ENCODE measurements around the gene NUDT14.
A peak's percentile ranks its signal among the peaks of the same experiment; 100 is the strongest.

The NUDT14 gene

DNA sequence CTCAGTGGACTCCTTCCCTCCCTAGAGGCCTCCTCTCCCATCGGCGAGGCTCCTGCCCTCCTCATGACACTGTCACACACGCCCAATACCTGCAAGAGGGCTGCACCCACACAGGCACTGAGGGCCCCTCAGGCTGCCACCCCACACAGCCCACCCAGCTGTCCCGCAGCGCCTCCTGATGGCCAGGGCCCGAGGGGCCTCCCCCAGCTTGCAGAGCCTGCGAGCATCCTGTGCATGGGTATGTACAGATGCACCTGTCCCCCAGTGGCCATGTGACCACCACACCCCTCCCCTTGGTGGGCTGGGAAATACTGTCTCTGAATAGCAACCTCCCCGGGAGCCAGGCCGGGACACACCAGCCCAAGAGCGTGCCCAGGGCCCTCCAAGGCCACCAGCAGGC lies 19.0 kb upstream of the NUDT14 start:
- H3K4me1 ChIP-seq (ENCODE audit: control insufficient read depth, insufficient read depth, low read depth, low read length): peaks cover 39% of the 10 kb centered on the region
- peaks cover 25 to 73% of the 10 kb centered on the region in 2 experiments for H3K27me3 ChIP-seq (ENCODE audit: control insufficient read depth in 1 of 2, insufficient read depth in 1 of 2, low read length in 2 of 2)
- H2BK5ac ChIP-seq (ENCODE audit: low read depth, low read length, poor library complexity, severe bottlenecking): no peak overlapping the region
- no peak overlapping the region for H3K4ac ChIP-seq (ENCODE audit: low read depth in 1 of 2, low read length in 2 of 2)
- no peak overlapping the region for H3K9ac ChIP-seq (ENCODE audit: low read length)
- no peak overlapping the region for H3K14ac ChIP-seq (ENCODE audit: low read length in 2 of 2)
- 91% methylated on average over 10 of the region's 10 CpGs for WGBS
- H3K18ac ChIP-seq (ENCODE audit: low read depth in 1 of 2, low read length in 2 of 2): no peak overlapping the region
- H3K4me3 ChIP-seq (ENCODE audit: insufficient read depth in 1 of 2, low read depth in 1 of 2, low read length in 2 of 2): no peak overlapping the region
- no peak overlapping the region for H2AFZ ChIP-seq (ENCODE audit: low read depth, low read length)
- no peak overlapping the region for H3K23ac ChIP-seq (ENCODE audit: low read length in 2 of 2)
- H4K91ac ChIP-seq (ENCODE audit: low read length): no peak overlapping the region
- no peaks in the 10 kb centered on the region for H3K79me1 ChIP-seq (replicated peaks; ENCODE audit: low read length, poor library complexity, severe bottlenecking)
- H3K4me2 ChIP-seq (ENCODE audit: low read length, poor library complexity, severe bottlenecking): no peak overlapping the region
- peaks cover 0 to 4% of the 10 kb centered on the region in 2 experiments for H3K36me3 ChIP-seq (ENCODE audit: control insufficient read depth in 1 of 2, insufficient read depth in 2 of 2, low read depth in 1 of 2, low read length in 2 of 2)
- no peak overlapping the region for H2BK15ac ChIP-seq (ENCODE audit: low read depth, poor library complexity, severe bottlenecking)
- DNase-seq: no peak
- no peak overlapping the region for H4K8ac ChIP-seq (ENCODE audit: low read length)
- no peak overlapping the region for H3K27ac ChIP-seq (ENCODE audit: low read length, poor library complexity, severe bottlenecking)
- no peak overlapping the region for H2BK120ac ChIP-seq (ENCODE audit: low read depth, low read length)
- no peak overlapping the region for H2AK5ac ChIP-seq (ENCODE audit: low read length, severe bottlenecking)
- no peaks in the 10 kb centered on the region for H3K9me3 ChIP-seq (ENCODE audit: control insufficient read depth, low read length)
- no peak overlapping the region for H2BK12ac ChIP-seq (ENCODE audit: low read length in 2 of 2)

DNA sequence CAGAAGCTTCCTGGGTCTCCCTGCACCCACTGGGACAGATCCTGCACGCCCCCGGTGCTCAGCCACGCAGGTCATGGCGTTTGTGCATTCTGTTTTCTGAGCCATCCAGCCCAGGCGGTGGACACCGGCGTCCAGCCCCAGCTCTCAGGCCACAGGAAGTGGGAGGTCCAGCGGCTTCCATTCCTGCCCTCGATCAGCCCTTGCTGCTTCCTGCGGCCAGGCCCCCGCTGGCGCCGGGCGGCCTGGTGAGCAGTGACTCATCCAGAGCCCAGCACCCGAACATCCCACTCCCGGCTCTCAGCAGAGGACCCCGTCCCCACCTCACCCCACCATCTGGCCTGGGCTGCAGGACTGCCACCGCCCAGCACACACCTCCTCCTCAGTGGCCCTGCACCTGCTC lies 18.0 kb upstream of the NUDT14 start:
- Histone ChIP-seq H2BK5ac (ENCODE audit: low read depth, low read length, poor library complexity, severe bottlenecking) (no peak overlapping the region), H2BK120ac (ENCODE audit: low read depth, low read length) (no peak overlapping the region), H3K14ac (ENCODE audit: low read length in 2 of 2) (peak overlapping the region in 1 of 2 experiments; percentile 72), H2BK15ac (ENCODE audit: low read depth, poor library complexity, severe bottlenecking) (peak overlapping the region; percentile 31), H3K36me3 (ENCODE audit: control insufficient read depth in 1 of 2, insufficient read depth in 2 of 2, low read depth in 1 of 2, low read length in 2 of 2) (no peaks in the 10 kb centered on the region), H3K23ac (ENCODE audit: low read length in 2 of 2) (no peak overlapping the region), H2AK5ac (ENCODE audit: low read length, severe bottlenecking) (no peak overlapping the region), H3K27ac (ENCODE audit: low read length, poor library complexity, severe bottlenecking) (no peak overlapping the region), H3K18ac (ENCODE audit: low read depth in 1 of 2, low read length in 2 of 2) (peak overlapping the region; percentile 67 to 85), H4K8ac (ENCODE audit: low read length) (peak overlapping the region; percentile 88), H3K79me1 (replicated peaks; ENCODE audit: low read length, poor library complexity, severe bottlenecking) (no peaks in the 10 kb centered on the region), H4K91ac (ENCODE audit: low read length) (peak overlapping the region; percentile 85), H3K9me3 (ENCODE audit: control insufficient read depth, low read length) (no peaks in the 10 kb centered on the region), H2BK12ac (ENCODE audit: low read length in 2 of 2) (peak overlapping the region in 1 of 2 experiments; percentile 85), H3K4me2 (ENCODE audit: low read length, poor library complexity, severe bottlenecking) (no peak overlapping the region), H3K4me1 (ENCODE audit: control insufficient read depth, insufficient read depth, low read depth, low read length) (peaks cover 37% of the 10 kb centered on the region), H3K9ac (ENCODE audit: low read length) (no peak overlapping the region), H2AFZ (ENCODE audit: low read depth, low read length) (peak overlapping the region; percentile 39), H3K4me3 (ENCODE audit: insufficient read depth in 1 of 2, low read depth in 1 of 2, low read length in 2 of 2) (no peak overlapping the region), H3K27me3 (ENCODE audit: control insufficient read depth in 1 of 2, insufficient read depth in 1 of 2, low read length in 2 of 2) (peaks cover 35 to 79% of the 10 kb centered on the region in 2 experiments), H3K4ac (ENCODE audit: low read depth in 1 of 2, low read length in 2 of 2) (peak overlapping the region; percentile 37 to 62)
- 41% methylated on average over 18 of the region's 18 CpGs for WGBS
- DNase-seq: peak; percentile 67

DNA sequence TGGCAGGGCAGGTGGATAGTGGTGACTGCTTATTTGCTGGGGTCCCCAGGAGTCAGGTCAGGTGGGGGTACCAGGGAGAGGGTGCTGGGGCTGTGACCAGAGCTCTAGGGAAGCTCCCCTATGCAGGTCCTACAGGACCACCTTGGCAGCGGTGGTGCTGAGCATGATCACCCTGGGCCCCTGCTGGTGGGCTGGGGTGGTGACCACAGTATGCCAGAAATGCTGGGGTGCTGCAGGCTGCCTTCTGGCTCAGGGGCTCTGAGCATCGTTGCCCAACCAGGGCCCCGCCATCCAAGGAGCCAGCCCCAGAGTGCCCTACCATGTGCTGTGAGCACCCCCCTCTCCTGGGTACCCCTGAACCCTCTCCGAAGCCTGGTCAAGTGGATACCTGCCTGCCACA lies 17.5 kb upstream of the NUDT14 start:
- H3K4ac ChIP-seq (ENCODE audit: low read depth in 1 of 2, low read length in 2 of 2): peak overlapping the region in 1 of 2 experiments; percentile 62
- H2BK120ac ChIP-seq (ENCODE audit: low read depth, low read length): no peak overlapping the region
- H2BK12ac ChIP-seq (ENCODE audit: low read length in 2 of 2): peak overlapping the region in 1 of 2 experiments; percentile 85
- peak overlapping the region; percentile 67 to 85 for H3K18ac ChIP-seq (ENCODE audit: low read depth in 1 of 2, low read length in 2 of 2)
- 88% methylated on average over 4 of the region's 4 CpGs for WGBS
- no peak overlapping the region for H3K27ac ChIP-seq (ENCODE audit: low read length, poor library complexity, severe bottlenecking)
- no peak for DNase-seq
- no peaks in the 10 kb centered on the region for H3K9me3 ChIP-seq (ENCODE audit: control insufficient read depth, low read length)
- H3K27me3 ChIP-seq (ENCODE audit: control insufficient read depth in 1 of 2, insufficient read depth in 1 of 2, low read length in 2 of 2): peaks cover 40 to 80% of the 10 kb centered on the region in 2 experiments
- no peak overlapping the region for H3K4me2 ChIP-seq (ENCODE audit: low read length, poor library complexity, severe bottlenecking)
- peak overlapping the region in 1 of 2 experiments; percentile 46 for H3K23ac ChIP-seq (ENCODE audit: low read length in 2 of 2)
- H3K4me1 ChIP-seq (ENCODE audit: control insufficient read depth, insufficient read depth, low read depth, low read length): peaks cover 38% of the 10 kb centered on the region
- no peaks in the 10 kb centered on the region for H3K79me1 ChIP-seq (replicated peaks; ENCODE audit: low read length, poor library complexity, severe bottlenecking)
- H2AK5ac ChIP-seq (ENCODE audit: low read length, severe bottlenecking): no peak overlapping the region
- no peak overlapping the region for H3K4me3 ChIP-seq (ENCODE audit: insufficient read depth in 1 of 2, low read depth in 1 of 2, low read length in 2 of 2)
- no peak overlapping the region for H2AFZ ChIP-seq (ENCODE audit: low read depth, low read length)
- H2BK5ac ChIP-seq (ENCODE audit: low read depth, low read length, poor library complexity, severe bottlenecking): no peak overlapping the region
- H2BK15ac ChIP-seq (ENCODE audit: low read depth, poor library complexity, severe bottlenecking): no peak overlapping the region
- H4K8ac ChIP-seq (ENCODE audit: low read length): peak overlapping the region; percentile 88
- no peaks in the 10 kb centered on the region for H3K36me3 ChIP-seq (ENCODE audit: control insufficient read depth in 1 of 2, insufficient read depth in 2 of 2, low read depth in 1 of 2, low read length in 2 of 2)
- H4K91ac ChIP-seq (ENCODE audit: low read length): peak overlapping the region; percentile 85
- peak overlapping the region in 1 of 2 experiments; percentile 72 for H3K14ac ChIP-seq (ENCODE audit: low read length in 2 of 2)
- no peak overlapping the region for H3K9ac ChIP-seq (ENCODE audit: low read length)

DNA sequence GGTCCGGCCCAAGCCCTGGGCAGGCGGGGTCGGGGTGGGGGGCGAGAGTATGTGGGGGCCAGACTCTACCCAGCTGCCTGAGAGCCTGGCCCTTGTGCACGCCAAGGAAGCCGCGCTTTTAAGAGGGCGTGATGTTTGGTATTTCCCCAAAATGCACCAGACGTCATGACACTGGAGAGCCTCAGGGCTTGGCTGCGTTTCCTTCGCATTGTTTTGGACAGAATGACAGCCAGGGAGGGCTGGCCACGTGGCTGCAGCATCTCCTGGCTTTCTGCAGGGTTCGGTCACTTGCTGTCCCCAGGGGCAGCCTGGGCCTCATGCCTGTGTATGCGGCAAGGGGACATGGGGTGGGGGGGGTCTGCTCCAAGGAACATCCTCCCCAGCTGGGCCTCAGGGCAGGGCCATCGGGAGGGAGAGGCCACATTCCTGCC lies 16.1 kb upstream of the NUDT14 start:
- H3K4me1 ChIP-seq (ENCODE audit: control insufficient read depth, insufficient read depth, low read depth, low read length): peaks cover 40% of the 10 kb centered on the region
- H2AFZ ChIP-seq (ENCODE audit: low read depth, low read length): no peak overlapping the region
- peak overlapping the region in 1 of 2 experiments; percentile 5 for H3K4me3 ChIP-seq (ENCODE audit: insufficient read depth in 1 of 2, low read depth in 1 of 2, low read length in 2 of 2)
- no peak overlapping the region for H3K23ac ChIP-seq (ENCODE audit: low read length in 2 of 2)
- no peaks in the 10 kb centered on the region for H3K9me3 ChIP-seq (ENCODE audit: control insufficient read depth, low read length)
- no peak overlapping the region for H2BK5ac ChIP-seq (ENCODE audit: low read depth, low read length, poor library complexity, severe bottlenecking)
- no peak overlapping the region for H3K27ac ChIP-seq (ENCODE audit: low read length, poor library complexity, severe bottlenecking)
- H4K91ac ChIP-seq (ENCODE audit: low read length): no peak overlapping the region
- no peak overlapping the region for H3K18ac ChIP-seq (ENCODE audit: low read depth in 1 of 2, low read length in 2 of 2)
- H3K79me1 ChIP-seq (replicated peaks; ENCODE audit: low read length, poor library complexity, severe bottlenecking): no peaks in the 10 kb centered on the region
- no peak overlapping the region for H3K14ac ChIP-seq (ENCODE audit: low read length in 2 of 2)
- peak; percentile 13 for DNase-seq
- H3K36me3 ChIP-seq (ENCODE audit: control insufficient read depth in 1 of 2, insufficient read depth in 2 of 2, low read depth in 1 of 2, low read length in 2 of 2): no peaks in the 10 kb centered on the region
- 24% methylated on average over 13 of the region's 15 CpGs for whole genome bisulfite sequencing
- H3K27me3 ChIP-seq (ENCODE audit: control insufficient read depth in 1 of 2, insufficient read depth in 1 of 2, low read length in 2 of 2): peaks cover 42 to 85% of the 10 kb centered on the region in 2 experiments
- no peak overlapping the region for H3K4ac ChIP-seq (ENCODE audit: low read depth in 1 of 2, low read length in 2 of 2)
- H2BK12ac ChIP-seq (ENCODE audit: low read length in 2 of 2): no peak overlapping the region
- no peak overlapping the region for H3K4me2 ChIP-seq (ENCODE audit: low read length, poor library complexity, severe bottlenecking)
- no peak overlapping the region for H4K8ac ChIP-seq (ENCODE audit: low read length)
- H3K9ac ChIP-seq (ENCODE audit: low read length): no peak overlapping the region
- H2BK15ac ChIP-seq (ENCODE audit: low read depth, poor library complexity, severe bottlenecking): no peak overlapping the region
- H2BK120ac ChIP-seq (ENCODE audit: low read depth, low read length): no peak overlapping the region
- no peak overlapping the region for H2AK5ac ChIP-seq (ENCODE audit: low read length, severe bottlenecking)
